Activated CD4-positive, alpha-beta T cell treated with anti-CD3 and anti-CD28 coated beads, Interleukin-2, amount 50 U/mL, for 4 hours (primary cell): Measurements from ENCODE around the gene ADGRG1.
"Not testable (repeated sequence)": the region's sequence is repeated elsewhere in the genome, so short reads cannot be mapped to it uniquely, and the experiment has no call there.

ENCODE experiments used
- DNase-seq, 2 experiments: peaks; one replicate each; pipeline ENCODE4 v3.0.0-alpha.2; 2020

Gene ADGRG1

GRCh38 chr16:57668630-57669475 is 40.4 kb downstream of the ADGRG1 start:
- no peak for DNase-seq

GRCh38 chr16:57669476-57670162 is 41.2 kb downstream of the ADGRG1 start:
- DNase-seq = no peak

GRCh38 chr16:57670196-57670595 is 41.8 kb downstream of the ADGRG1 start:
- DNase-seq = no peak

GRCh38 chr16:57671451-57671850 is 43.0 kb downstream of the ADGRG1 start:
- not testable (repeated sequence) for DNase-seq

- no peak for DNase-seq
These were observed 44.0 kb downstream of the ADGRG1 start for GRCh38 chr16:57672416-57672815.

GRCh38 chr16:57672824-57673223 is 44.4 kb downstream of the ADGRG1 start:
- DNase-seq = no peak

- no peak for DNase-seq
These were observed 47.5 kb downstream of the ADGRG1 start for GRCh38 chr16:57675741-57676551.

GRCh38 chr16:57676553-57677085 is 48.2 kb downstream of the ADGRG1 start:
- DNase-seq = no peak

GRCh38 chr16:57677622-57678369 is 49.4 kb downstream of the ADGRG1 start:
- DNase-seq = no peak

- no peak for DNase-seq
These were observed 50.6 kb downstream of the ADGRG1 start for GRCh38 chr16:57679016-57679415.

GRCh38 chr16:57679767-57680482 is 51.5 kb downstream of the ADGRG1 start:
- DNase-seq = no peak

GRCh38 chr16:57680842-57681375 is 52.5 kb downstream of the ADGRG1 start:
- DNase-seq = no peak

GRCh38 chr16:57681950-57682728 is 53.7 kb downstream of the ADGRG1 start:
- no peak for DNase-seq

- no peak for DNase-seq
These were observed 54.6 kb downstream of the ADGRG1 start for GRCh38 chr16:57682809-57683635.

GRCh38 chr16:57683636-57684545 is 55.5 kb downstream of the ADGRG1 start:
- no peak for DNase-seq

GRCh38 chr16:57684626-57685358 is 56.4 kb downstream of the ADGRG1 start:
- DNase-seq = no peak

GRCh38 chr16:57685633-57686032 is 57.2 kb downstream of the ADGRG1 start:
- no peak for DNase-seq

- no peak for DNase-seq
These were observed 58.1 kb downstream of the ADGRG1 start for GRCh38 chr16:57686577-57686976.
